HEK293T (cell line): Measurements from ENCODE around the gene CCDC170.

Experiments used
- ARNT ChIP-seq: fragments of 450-650 bp; IDR thresholded peaks from 2 replicates; pipeline ENCODE4 v1.6.1; 2017; ENCODE audit warnings: mild to moderate bottlenecking
- BHLHE40 ChIP-seq: fragments of 450-650 bp; IDR thresholded peaks from 2 replicates; pipeline ENCODE4 v1.6.1; 2016; ENCODE audit warnings: mild to moderate bottlenecking, moderate library complexity, borderline replicate concordance
- CTBP1 ChIP-seq: fragments of 450-650 bp; IDR thresholded peaks from 2 replicates; pipeline ENCODE4 v1.6.1; 2016; ENCODE audit warnings: borderline replicate concordance
- ELF4 ChIP-seq: fragments of 450-650 bp; IDR thresholded peaks from 2 replicates; pipeline ENCODE4 v1.6.1; 2017; ENCODE audit warnings: antibody characterized with exemption
- FOXA1 ChIP-seq: fragments of 450-650 bp; IDR thresholded peaks from 2 replicates; pipeline ENCODE4 v1.6.1; 2016; ENCODE audit warnings: mild to moderate bottlenecking
- FOXK2 ChIP-seq: fragments of 450-650 bp; IDR thresholded peaks from 2 replicates; pipeline ENCODE4 v1.6.1; 2016; ENCODE audit warnings: mild to moderate bottlenecking
- FOXM1 ChIP-seq: fragments of 450-650 bp; IDR thresholded peaks from 2 replicates; pipeline ENCODE4 v1.6.1; 2017; ENCODE audit warnings: mild to moderate bottlenecking, borderline replicate concordance
- HDGF ChIP-seq: fragments of 450-650 bp; IDR thresholded peaks from 2 replicates; pipeline ENCODE4 v1.6.1; 2017; ENCODE audit warnings: antibody characterized with exemption, borderline replicate concordance
- LEF1 ChIP-seq: fragments of 450-650 bp; IDR thresholded peaks from 2 replicates; pipeline ENCODE4 v1.6.1; 2017; ENCODE audit warnings: mild to moderate bottlenecking, borderline replicate concordance
- SP1 ChIP-seq: fragments of 450-650 bp; IDR thresholded peaks from 2 replicates; pipeline ENCODE4 v1.6.1; 2017
- SUZ12 ChIP-seq: fragments of 450-650 bp; IDR thresholded peaks from 2 replicates; pipeline ENCODE4 v1.6.1; 2016; ENCODE audit warnings: mild to moderate bottlenecking
- ZNF384 ChIP-seq: fragments of 450-650 bp; IDR thresholded peaks from 2 replicates; pipeline ENCODE4 v1.6.1; 2016

DNA sequence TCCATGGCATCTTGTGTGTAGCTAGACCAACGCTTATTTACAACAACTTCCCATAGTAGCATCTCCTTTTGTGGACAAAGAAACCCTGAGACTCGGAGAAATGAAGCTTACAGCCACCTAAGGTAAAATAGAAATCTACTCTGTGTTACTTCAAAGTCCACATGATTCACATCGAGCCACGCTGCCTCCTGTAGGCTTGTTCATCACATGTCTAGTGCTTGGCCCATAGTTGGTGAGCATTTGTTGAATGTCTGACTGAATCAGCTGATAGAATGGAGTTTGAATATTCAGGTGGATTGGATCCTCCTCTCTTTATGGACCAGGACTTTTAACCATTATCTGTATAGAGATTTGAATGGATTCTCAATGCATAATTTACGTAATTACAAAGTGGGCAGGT lies 130.7 kb downstream of the CCDC170 start:
- TF ChIP-seq FOXK2 (no peak), ARNT (no peak), ELF4 (no peak), SP1 (no peak), FOXM1 (no peak), FOXA1 (no peak), LEF1 (no peak), HDGF (no peak), CTBP1 (no peak), SUZ12 (no peak), BHLHE40 (no peak), ZNF384 (no peak)
